GM19238 (cell line): ENCODE measurements around the gene CCDC40.

ENCODE experiments used
- DNase-seq: peaks from one replicate; pipeline ENCODE4 v3.0.0; 2011; ENCODE audit warnings: low spot score; ENCODE audit not compliant: insufficient read length

The CCDC40 gene

GRCh38 chr17:80017226-80018010, 19.0 kb upstream of the CCDC40 start:
- DNase-seq: no peak

- DNase-seq: no peak
These were observed 17.4 kb upstream of the CCDC40 start for GRCh38 chr17:80018917-80019651.

- DNase-seq: no peak
These were observed 14.8 kb upstream of the CCDC40 start for GRCh38 chr17:80021600-80021999.

- no peak for DNase-seq
These were observed 12.8 kb upstream of the CCDC40 start for GRCh38 chr17:80023481-80024205.

- DNase-seq: no peak
These were observed 12.1 kb upstream of the CCDC40 start for GRCh38 chr17:80024206-80024972.

GRCh38 chr17:80025140-80025539, 11.3 kb upstream of the CCDC40 start:
- no peak for DNase-seq

- no peak for DNase-seq
These were observed 10.6 kb upstream of the CCDC40 start for GRCh38 chr17:80025796-80026195.

- no peak for DNase-seq
These were observed 9.9 kb upstream of the CCDC40 start for GRCh38 chr17:80026359-80027042.

GRCh38 chr17:80027043-80027435, 9.4 kb upstream of the CCDC40 start:
- no peak for DNase-seq

GRCh38 chr17:80028030-80028429, 8.4 kb upstream of the CCDC40 start:
- no peak for DNase-seq

GRCh38 chr17:80029258-80029974, 7.0 kb upstream of the CCDC40 start:
- DNase-seq: no peak

GRCh38 chr17:80030730-80031410, 5.6 kb upstream of the CCDC40 start:
- DNase-seq: no peak

- no peak for DNase-seq
These were observed 4.6 kb upstream of the CCDC40 start for GRCh38 chr17:80031691-80032430.

- no peak for DNase-seq
These were observed 3.7 kb upstream of the CCDC40 start for GRCh38 chr17:80032614-80033171.

GRCh38 chr17:80033840-80034239, 2.6 kb upstream of the CCDC40 start:
- no peak for DNase-seq

- peak; percentile 41 for DNase-seq
These were observed 1.4 kb upstream of the CCDC40 start for GRCh38 chr17:80034791-80035686.

- DNase-seq: peak; percentile 69
These were observed 830 bp upstream of the CCDC40 start, which contains the start of gene TBC1D16 for GRCh38 chr17:80035687-80035936. TBC1D16 (minus strand) TSS chr17:80035872; CDS start chr17:80013547, 22,325 bp downstream.
